Osteocyte (in vitro differentiated cells): ENCODE results near the gene FOXN3. TPM values are rescaled to one million over a fixed set of nuclear protein-coding genes. Genes with fewer than 3 reads are reported as not detected.

Experiments
- DNase-seq: peaks from one replicate; pipeline ENCODE4 v3.0.0; 2021; ENCODE audit warnings: mixed read lengths; ENCODE audit not compliant: unreplicated experiment; ENCODE audit errors: extremely low spot score
- H3K27ac Mint-ChIP-seq: one replicate; pipeline ENCODE4 v1.8.0; 2021; ENCODE audit warnings: mild to moderate bottlenecking, mixed read lengths; ENCODE audit not compliant: unreplicated experiment
- H3K27me3 Mint-ChIP-seq: one replicate; pipeline ENCODE4 v1.8.0; 2021; ENCODE audit warnings: mixed read lengths; ENCODE audit not compliant: unreplicated experiment
- H3K36me3 Mint-ChIP-seq: one replicate; pipeline ENCODE4 v1.8.0; 2021; ENCODE audit warnings: mixed read lengths; ENCODE audit not compliant: unreplicated experiment
- H3K4me1 Mint-ChIP-seq: one replicate; pipeline ENCODE4 v1.8.0; 2021; ENCODE audit warnings: mixed read lengths; ENCODE audit not compliant: unreplicated experiment
- H3K4me3 Mint-ChIP-seq: one replicate; pipeline ENCODE4 v1.8.0; 2021; ENCODE audit warnings: mild to moderate bottlenecking, moderate library complexity, mixed read lengths; ENCODE audit not compliant: unreplicated experiment
- H3K9me3 Mint-ChIP-seq: one replicate; pipeline ENCODE4 v1.8.0; 2021; ENCODE audit warnings: mixed read lengths; ENCODE audit not compliant: unreplicated experiment
- CTCF ChIP-seq: fragments of 200-600 bp; sonication (generic); IDR thresholded peaks from 2 replicates; pipeline ENCODE4 v1.5.0; 2021; ENCODE audit warnings: antibody characterized with exemption, mild to moderate bottlenecking, moderate library complexity
- total RNA-seq: library from RNA; stranded (reverse); gene quantifications from 2 replicates; pipeline ENCODE4 v1.2.1, GENCODE V29; 2021

FOXN3 gene
- total RNA-seq, 1 donor from 2014 or later = 120 TPM

GRCh38 chr14:89373185-89373584 lies 43.8 kb downstream of the FOXN3 start:
- Mint-ChIP-seq H3K27ac (no peak overlapping the region), H3K4me3 (no peak overlapping the region), H3K9me3 (peaks cover 11% of the 10 kb centered on the region), H3K27me3 (no peaks in the 10 kb centered on the region), H3K36me3 (peaks cover 15% of the 10 kb centered on the region), H3K4me1 (peaks cover 21% of the 10 kb centered on the region)
- DNase-seq = no peak
- no peak for TF ChIP-seq CTCF

- Mint-ChIP-seq H3K4me3 (no peak overlapping the region), H3K4me1 (peaks cover 23% of the 10 kb centered on the region), H3K27me3 (no peaks in the 10 kb centered on the region), H3K9me3 (peaks cover 5% of the 10 kb centered on the region), H3K36me3 (peaks cover 10% of the 10 kb centered on the region), H3K27ac (peak overlapping the region; percentile 16)
- DNase-seq = no peak
- no peak for TF ChIP-seq CTCF
Observed at GRCh38 chr14:89372512-89372883, 44.5 kb downstream of the FOXN3 start.

GRCh38 chr14:89371585-89372511 lies 45.2 kb downstream of the FOXN3 start:
- peaks cover 10% of the 10 kb centered on the region for H3K36me3 Mint-ChIP-seq
- peaks cover 25% of the 10 kb centered on the region for H3K4me1 Mint-ChIP-seq
- TF ChIP-seq CTCF = no peak
- H3K9me3 Mint-ChIP-seq = peaks cover 5% of the 10 kb centered on the region
- no peaks in the 10 kb centered on the region for H3K27me3 Mint-ChIP-seq
- no peak for DNase-seq
- H3K27ac Mint-ChIP-seq = peak overlapping the region; percentile 32
- H3K4me3 Mint-ChIP-seq = no peak overlapping the region

GRCh38 chr14:89370781-89371180 lies 46.3 kb downstream of the FOXN3 start:
- Mint-ChIP-seq H3K4me3 (no peak overlapping the region), H3K27me3 (no peaks in the 10 kb centered on the region), H3K36me3 (peaks cover 10% of the 10 kb centered on the region), H3K27ac (no peak overlapping the region), H3K9me3 (peaks cover 5% of the 10 kb centered on the region), H3K4me1 (peaks cover 25% of the 10 kb centered on the region)
- no peak for DNase-seq
- TF ChIP-seq CTCF = no peak

GRCh38 chr14:89370381-89370780 lies 46.7 kb downstream of the FOXN3 start:
- H3K4me3 Mint-ChIP-seq = no peak overlapping the region
- no peak for TF ChIP-seq CTCF
- peaks cover 10% of the 10 kb centered on the region for H3K36me3 Mint-ChIP-seq
- DNase-seq = no peak
- H3K9me3 Mint-ChIP-seq = peaks cover 5% of the 10 kb centered on the region
- no peaks in the 10 kb centered on the region for H3K27me3 Mint-ChIP-seq
- no peak overlapping the region for H3K27ac Mint-ChIP-seq
- H3K4me1 Mint-ChIP-seq = peaks cover 27% of the 10 kb centered on the region
